GM23338 (cell line): ENCODE results near the gene DSG3.

Source experiments
- POLR2AphosphoS5 ChIP-seq: IDR thresholded peaks from 2 replicates; pipeline ENCODE4 v1.6.1; 2016; ENCODE audit warnings: antibody characterized with exemption, low read depth
- TF ChIP-seq, protein P1 (sequence below), 2 experiments: fragments of 200-600 bp in 1 of 2; sonication (generic) in 1 of 2; conservative IDR thresholded peaks; 2 replicates each; pipeline versions ENCODE4 v1.5.1 to v1.6.1; 2016 to 2017; ENCODE audit warnings: antibody characterized with exemption in 2 of 2, low read depth in 2 of 2, mild to moderate bottlenecking in 2 of 2, moderate library complexity in 1 of 2
- TF ChIP-seq, protein P2 (sequence below): IDR thresholded peaks from 2 replicates; pipeline ENCODE4 v1.6.1; 2016; ENCODE audit warnings: antibody characterized with exemption

DNA sequence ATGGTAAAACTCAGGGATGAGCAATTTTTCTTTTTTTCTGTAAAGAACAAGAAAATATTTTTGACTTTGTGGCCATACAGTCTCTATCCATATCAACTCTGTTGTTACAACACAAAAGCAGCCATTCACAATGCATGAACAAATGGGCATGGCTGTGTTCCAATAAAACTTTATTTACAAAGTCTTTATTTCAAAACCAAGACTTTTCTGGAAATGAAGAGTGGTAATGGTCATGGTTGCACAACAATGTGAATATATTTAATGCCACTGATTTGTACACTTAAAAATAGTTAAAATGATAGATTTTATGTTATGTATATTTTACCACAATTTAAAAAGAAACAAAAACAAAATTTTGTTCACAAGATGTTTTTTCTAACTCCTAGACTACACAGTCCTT, 1.6 kb upstream of the DSG3 start:
- TF ChIP-seq, protein P1, sequence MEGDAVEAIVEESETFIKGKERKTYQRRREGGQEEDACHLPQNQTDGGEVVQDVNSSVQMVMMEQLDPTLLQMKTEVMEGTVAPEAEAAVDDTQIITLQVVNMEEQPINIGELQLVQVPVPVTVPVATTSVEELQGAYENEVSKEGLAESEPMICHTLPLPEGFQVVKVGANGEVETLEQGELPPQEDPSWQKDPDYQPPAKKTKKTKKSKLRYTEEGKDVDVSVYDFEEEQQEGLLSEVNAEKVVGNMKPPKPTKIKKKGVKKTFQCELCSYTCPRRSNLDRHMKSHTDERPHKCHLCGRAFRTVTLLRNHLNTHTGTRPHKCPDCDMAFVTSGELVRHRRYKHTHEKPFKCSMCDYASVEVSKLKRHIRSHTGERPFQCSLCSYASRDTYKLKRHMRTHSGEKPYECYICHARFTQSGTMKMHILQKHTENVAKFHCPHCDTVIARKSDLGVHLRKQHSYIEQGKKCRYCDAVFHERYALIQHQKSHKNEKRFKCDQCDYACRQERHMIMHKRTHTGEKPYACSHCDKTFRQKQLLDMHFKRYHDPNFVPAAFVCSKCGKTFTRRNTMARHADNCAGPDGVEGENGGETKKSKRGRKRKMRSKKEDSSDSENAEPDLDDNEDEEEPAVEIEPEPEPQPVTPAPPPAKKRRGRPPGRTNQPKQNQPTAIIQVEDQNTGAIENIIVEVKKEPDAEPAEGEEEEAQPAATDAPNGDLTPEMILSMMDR (conservative IDR thresholded peaks at IDR 0.05; ENCODE audit: low read depth in 2 of 2): no peak
- TF ChIP-seq, protein P2, sequence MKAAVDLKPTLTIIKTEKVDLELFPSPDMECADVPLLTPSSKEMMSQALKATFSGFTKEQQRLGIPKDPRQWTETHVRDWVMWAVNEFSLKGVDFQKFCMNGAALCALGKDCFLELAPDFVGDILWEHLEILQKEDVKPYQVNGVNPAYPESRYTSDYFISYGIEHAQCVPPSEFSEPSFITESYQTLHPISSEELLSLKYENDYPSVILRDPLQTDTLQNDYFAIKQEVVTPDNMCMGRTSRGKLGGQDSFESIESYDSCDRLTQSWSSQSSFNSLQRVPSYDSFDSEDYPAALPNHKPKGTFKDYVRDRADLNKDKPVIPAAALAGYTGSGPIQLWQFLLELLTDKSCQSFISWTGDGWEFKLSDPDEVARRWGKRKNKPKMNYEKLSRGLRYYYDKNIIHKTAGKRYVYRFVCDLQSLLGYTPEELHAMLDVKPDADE: no peak
- no peak for TF ChIP-seq POLR2AphosphoS5
